ENCODE data around the gene DPH2.

The DPH2 gene

DNA sequence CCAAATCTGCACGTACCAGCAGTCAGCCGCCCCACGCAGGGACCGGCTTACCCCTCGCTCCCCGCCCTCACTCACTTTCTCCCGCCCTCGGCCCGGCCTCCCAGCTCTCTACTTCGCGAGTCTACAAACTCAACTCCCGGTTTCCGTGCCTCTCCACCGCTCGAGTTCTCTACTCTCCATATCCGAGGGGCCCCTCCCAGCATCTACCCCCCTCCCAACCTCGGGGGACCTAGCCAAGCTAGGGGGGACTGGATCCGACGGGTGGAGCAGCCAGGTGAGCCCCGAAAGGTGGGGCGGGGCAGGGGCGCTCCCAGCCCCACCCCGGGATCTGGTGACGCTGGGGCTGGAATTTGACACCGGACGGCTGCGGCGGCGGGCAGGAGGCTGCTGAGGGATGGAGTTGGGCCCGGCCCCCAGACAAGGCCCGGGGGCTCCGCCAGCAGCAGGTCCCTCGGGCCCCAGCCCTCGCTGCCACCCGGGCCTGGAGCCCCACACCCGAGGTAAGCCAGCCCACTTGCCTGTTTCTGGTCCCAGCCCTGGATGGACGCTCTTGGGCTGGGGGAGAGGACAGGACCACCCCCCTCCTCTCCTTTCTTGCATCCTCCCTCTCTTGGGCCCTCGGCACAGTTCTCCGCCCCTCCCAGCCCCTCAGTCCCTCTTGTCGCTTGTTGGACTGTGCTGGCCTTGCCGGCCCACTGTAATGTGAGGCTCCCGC is 36.3 kb upstream of the DPH2 start, which contains the start of gene ARTN:
TSS of gene ARTN (plus strand) at position 416 of the 715 bp plus-strand sequence. CDS start 1,856 bp downstream, outside the sequence.
- Histone ChIP-seq H3K9me3 (ENCODE audit: control insufficient read depth, low read length) (no peaks in the 10 kb centered on the region), H3K4me1 (ENCODE audit: control insufficient read depth, insufficient read depth, low read length) (peaks cover 17% of the 10 kb centered on the region), H3K27ac (ENCODE audit: insufficient read depth, low read depth, low read length, poor library complexity, severe bottlenecking) (no peak within 1 kb of the TSS), H3K36me3 (ENCODE audit: control insufficient read depth, insufficient read depth, low read length) (no peaks in the 10 kb centered on the region), H3K4me3 (ENCODE audit: insufficient read depth, low read depth, low read length) (peak within 1 kb of the TSS; percentile 51), H3K27me3 (ENCODE audit: control insufficient read depth, insufficient read depth, low read length, poor library complexity, severe bottlenecking) (peaks cover 49% of the 10 kb centered on the region)
- WGBS, 2 experiments = 2% methylated on average over 42 of the region's 42 CpGs

GRCh38 chr1:43934101-43934985 is 35.5 kb upstream of the DPH2 start:
- H3K27me3 ChIP-seq (ENCODE audit: control insufficient read depth, insufficient read depth, low read length, poor library complexity, severe bottlenecking) = peaks cover 49% of the 10 kb centered on the region
- no peaks in the 10 kb centered on the region for H3K9me3 ChIP-seq (ENCODE audit: control insufficient read depth, low read length)
- peak overlapping the region; percentile 51 for H3K4me3 ChIP-seq (ENCODE audit: insufficient read depth, low read depth, low read length)
- 54 to 57% methylated on average over 13 of the region's 13 CpGs for WGBS, 2 experiments
- H3K4me1 ChIP-seq (ENCODE audit: control insufficient read depth, insufficient read depth, low read length) = peaks cover 17% of the 10 kb centered on the region
- H3K27ac ChIP-seq (ENCODE audit: insufficient read depth, low read depth, low read length, poor library complexity, severe bottlenecking) = no peak overlapping the region
- H3K36me3 ChIP-seq (ENCODE audit: control insufficient read depth, insufficient read depth, low read length) = no peaks in the 10 kb centered on the region

DNA sequence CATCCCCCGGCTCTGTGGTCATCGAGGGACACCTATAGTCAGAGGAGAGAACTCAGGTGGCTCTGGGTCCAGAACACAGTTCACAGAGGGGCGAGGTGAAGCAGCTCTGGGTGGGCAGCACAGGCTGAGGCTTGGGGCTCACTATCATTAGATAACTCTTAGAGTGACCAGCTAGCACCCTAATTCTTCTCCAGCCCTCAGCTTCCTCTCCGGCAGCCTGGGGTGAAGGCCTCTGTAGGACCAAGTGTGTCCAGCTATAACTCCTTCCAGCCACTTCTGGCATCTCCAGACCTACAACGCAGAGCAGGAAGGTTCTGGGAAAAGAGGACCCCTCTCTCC is 34.9 kb upstream of the DPH2 start:
- peaks cover 17% of the 10 kb centered on the region for H3K4me1 ChIP-seq (ENCODE audit: control insufficient read depth, insufficient read depth, low read length)
- H3K36me3 ChIP-seq (ENCODE audit: control insufficient read depth, insufficient read depth, low read length) = no peaks in the 10 kb centered on the region
- no peak overlapping the region for H3K4me3 ChIP-seq (ENCODE audit: insufficient read depth, low read depth, low read length)
- H3K9me3 ChIP-seq (ENCODE audit: control insufficient read depth, low read length) = no peaks in the 10 kb centered on the region
- WGBS, 2 experiments = 43 to 46% methylated on average over 5 of the region's 5 CpGs
- no peak overlapping the region for H3K27ac ChIP-seq (ENCODE audit: insufficient read depth, low read depth, low read length, poor library complexity, severe bottlenecking)
- peaks cover 49% of the 10 kb centered on the region for H3K27me3 ChIP-seq (ENCODE audit: control insufficient read depth, insufficient read depth, low read length, poor library complexity, severe bottlenecking)

DNA sequence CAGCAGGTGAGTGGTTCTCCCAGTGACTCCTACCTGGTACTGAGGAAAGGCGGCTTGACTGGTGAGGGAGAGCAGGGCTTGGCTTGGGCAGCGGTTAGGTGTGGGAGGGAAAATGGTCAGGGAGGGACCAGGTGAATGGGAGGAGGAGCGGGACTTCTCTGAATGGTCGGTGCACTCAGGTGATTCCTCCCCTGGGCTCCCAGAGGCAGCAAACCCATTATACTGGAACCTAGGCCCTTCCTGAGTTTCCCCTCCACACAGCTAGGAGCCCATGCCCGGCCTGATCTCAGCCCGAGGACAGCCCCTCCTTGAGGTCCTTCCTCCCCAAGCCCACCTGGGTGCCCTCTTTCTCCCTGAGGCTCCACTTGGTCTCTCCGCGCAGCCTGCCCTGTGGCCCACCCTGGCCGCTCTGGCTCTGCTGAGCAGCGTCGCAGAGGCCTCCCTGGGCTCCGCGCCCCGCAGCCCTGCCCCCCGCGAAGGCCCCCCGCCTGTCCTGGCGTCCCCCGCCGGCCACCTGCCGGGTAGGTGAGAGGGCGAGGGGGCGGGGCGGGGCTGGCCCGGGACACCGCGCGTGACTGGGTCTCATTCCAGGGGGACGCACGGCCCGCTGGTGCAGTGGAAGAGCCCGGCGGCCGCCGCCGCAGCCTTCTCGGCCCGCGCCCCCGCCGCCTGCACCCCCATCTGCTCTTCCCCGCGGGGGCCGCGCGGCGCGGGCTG is 33.9 kb upstream of the DPH2 start:
- 9% methylated on average over 48 of the region's 48 CpGs for WGBS, 2 experiments
- H3K4me1 ChIP-seq (ENCODE audit: control insufficient read depth, insufficient read depth, low read length) = peaks cover 17% of the 10 kb centered on the region
- no peaks in the 10 kb centered on the region for H3K36me3 ChIP-seq (ENCODE audit: control insufficient read depth, insufficient read depth, low read length)
- H3K9me3 ChIP-seq (ENCODE audit: control insufficient read depth, low read length) = no peaks in the 10 kb centered on the region
- no peak overlapping the region for H3K27ac ChIP-seq (ENCODE audit: insufficient read depth, low read depth, low read length, poor library complexity, severe bottlenecking)
- peak overlapping the region; percentile 36 for H3K4me3 ChIP-seq (ENCODE audit: insufficient read depth, low read depth, low read length)
- H3K27me3 ChIP-seq (ENCODE audit: control insufficient read depth, insufficient read depth, low read length, poor library complexity, severe bottlenecking) = peaks cover 49% of the 10 kb centered on the region

DNA sequence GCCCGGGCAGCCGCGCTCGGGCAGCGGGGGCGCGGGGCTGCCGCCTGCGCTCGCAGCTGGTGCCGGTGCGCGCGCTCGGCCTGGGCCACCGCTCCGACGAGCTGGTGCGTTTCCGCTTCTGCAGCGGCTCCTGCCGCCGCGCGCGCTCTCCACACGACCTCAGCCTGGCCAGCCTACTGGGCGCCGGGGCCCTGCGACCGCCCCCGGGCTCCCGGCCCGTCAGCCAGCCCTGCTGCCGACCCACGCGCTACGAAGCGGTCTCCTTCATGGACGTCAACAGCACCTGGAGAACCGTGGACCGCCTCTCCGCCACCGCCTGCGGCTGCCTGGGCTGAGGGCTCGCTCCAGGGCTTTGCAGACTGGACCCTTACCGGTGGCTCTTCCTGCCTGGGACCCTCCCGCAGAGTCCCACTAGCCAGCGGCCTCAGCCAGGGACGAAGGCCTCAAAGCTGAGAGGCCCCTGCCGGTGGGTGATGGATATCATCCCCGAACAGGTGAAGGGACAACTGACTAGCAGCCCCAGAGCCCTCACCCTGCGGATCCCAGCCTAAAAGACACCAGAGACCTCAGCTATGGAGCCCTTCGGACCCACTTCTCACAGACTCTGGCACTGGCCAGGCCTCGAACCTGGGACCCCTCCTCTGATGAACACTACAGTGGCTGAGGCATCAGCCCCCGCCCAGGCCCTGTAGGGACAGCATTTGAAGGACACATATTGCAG is 33.2 kb upstream of the DPH2 start:
- Histone ChIP-seq H3K4me3 (ENCODE audit: insufficient read depth, low read depth, low read length) (peak overlapping the region; percentile 36), H3K36me3 (ENCODE audit: control insufficient read depth, insufficient read depth, low read length) (no peaks in the 10 kb centered on the region), H3K4me1 (ENCODE audit: control insufficient read depth, insufficient read depth, low read length) (peaks cover 17% of the 10 kb centered on the region), H3K9me3 (ENCODE audit: control insufficient read depth, low read length) (no peaks in the 10 kb centered on the region), H3K27me3 (ENCODE audit: control insufficient read depth, insufficient read depth, low read length, poor library complexity, severe bottlenecking) (peaks cover 46% of the 10 kb centered on the region), H3K27ac (ENCODE audit: insufficient read depth, low read depth, low read length, poor library complexity, severe bottlenecking) (no peak overlapping the region)
- WGBS, 2 experiments = 7 to 8% methylated on average over 56 of the region's 56 CpGs

DNA sequence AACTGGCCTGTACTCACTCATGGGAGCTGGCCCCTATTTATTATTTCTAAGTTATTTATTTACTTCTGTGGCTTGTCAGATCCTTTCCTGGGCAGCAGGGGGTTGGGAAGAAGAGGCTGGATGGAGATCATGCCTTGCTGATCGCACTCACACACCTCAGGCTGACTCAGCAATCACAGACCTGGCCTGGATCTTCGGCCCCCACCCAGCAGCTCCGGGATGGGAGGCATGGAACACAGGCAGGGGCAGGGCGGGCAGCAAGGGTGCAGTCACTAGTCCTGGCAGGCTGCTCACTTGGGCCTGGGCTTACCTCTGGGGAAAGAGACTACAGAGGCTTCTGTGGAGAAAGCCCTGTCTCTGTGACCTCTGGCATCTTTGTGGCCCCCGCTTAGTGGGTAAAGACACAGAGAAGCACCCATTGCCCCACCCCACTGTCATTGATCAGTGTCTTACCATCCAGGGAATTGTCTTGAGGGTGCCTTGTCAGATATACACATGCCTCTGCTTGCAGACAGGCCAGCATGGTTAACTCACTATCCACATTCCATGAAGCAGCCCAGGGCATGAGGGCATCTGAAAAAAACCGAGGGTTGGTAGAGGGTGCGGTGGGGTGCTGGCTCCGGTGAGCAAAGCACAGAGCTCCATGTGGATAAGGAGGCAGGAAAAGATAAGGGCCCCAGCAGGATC is 32.5 kb upstream of the DPH2 start:
- Histone ChIP-seq H3K36me3 (ENCODE audit: control insufficient read depth, insufficient read depth, low read length) (no peaks in the 10 kb centered on the region), H3K27me3 (ENCODE audit: control insufficient read depth, insufficient read depth, low read length, poor library complexity, severe bottlenecking) (peaks cover 40% of the 10 kb centered on the region), H3K27ac (ENCODE audit: insufficient read depth, low read depth, low read length, poor library complexity, severe bottlenecking) (no peak overlapping the region), H3K4me1 (ENCODE audit: control insufficient read depth, insufficient read depth, low read length) (peaks cover 17% of the 10 kb centered on the region), H3K4me3 (ENCODE audit: insufficient read depth, low read depth, low read length) (no peak overlapping the region), H3K9me3 (ENCODE audit: control insufficient read depth, low read length) (no peaks in the 10 kb centered on the region)
- 92% methylated on average over 8 of the region's 8 CpGs for WGBS, 2 experiments

GRCh38 chr1:43938383-43938782 is 31.4 kb upstream of the DPH2 start:
- Histone ChIP-seq H3K4me1 (ENCODE audit: control insufficient read depth, insufficient read depth, low read length) (peaks cover 17% of the 10 kb centered on the region), H3K36me3 (ENCODE audit: control insufficient read depth, insufficient read depth, low read length) (no peaks in the 10 kb centered on the region), H3K9me3 (ENCODE audit: control insufficient read depth, low read length) (no peaks in the 10 kb centered on the region), H3K4me3 (ENCODE audit: insufficient read depth, low read depth, low read length) (no peak overlapping the region), H3K27me3 (ENCODE audit: control insufficient read depth, insufficient read depth, low read length, poor library complexity, severe bottlenecking) (peaks cover 30% of the 10 kb centered on the region), H3K27ac (ENCODE audit: insufficient read depth, low read depth, low read length, poor library complexity, severe bottlenecking) (no peak overlapping the region)
- 72 to 73% methylated on average over 10 of the region's 10 CpGs for WGBS, 2 experiments

DNA sequence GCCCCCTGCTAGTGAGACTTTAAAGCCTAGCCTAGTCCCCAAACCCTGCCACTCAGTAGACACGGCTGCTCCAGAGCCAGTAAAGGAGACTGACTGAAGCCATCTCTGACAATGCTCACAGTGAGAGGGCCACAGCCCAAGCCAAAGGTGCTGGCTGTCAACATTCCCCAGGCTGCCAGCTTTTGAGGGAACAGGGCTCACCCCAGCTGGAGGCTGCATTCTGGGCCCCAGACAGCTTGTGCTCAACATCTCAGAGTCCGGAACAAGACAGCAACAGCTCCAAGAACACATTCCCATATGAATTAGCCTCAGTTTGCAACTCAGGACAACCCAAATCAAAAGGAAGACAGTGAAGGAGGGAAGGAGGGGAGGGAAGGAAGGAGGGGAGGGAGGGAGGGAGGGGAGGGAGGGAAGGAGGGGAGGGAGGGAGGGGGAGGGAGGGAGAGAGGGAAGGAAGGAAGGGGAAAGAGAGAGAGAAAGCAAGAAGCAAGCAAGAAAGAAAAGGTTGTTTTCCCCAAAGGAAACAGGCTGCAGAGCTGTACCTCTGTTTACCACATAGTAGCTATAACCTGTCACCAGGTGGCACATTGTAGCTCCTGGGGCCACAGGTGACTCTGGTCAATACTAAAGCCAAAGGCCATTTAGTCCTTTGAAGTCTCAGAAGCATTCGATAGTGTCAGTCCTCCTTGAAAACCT is 30.8 kb upstream of the DPH2 start:
- Histone ChIP-seq H3K27me3 (ENCODE audit: control insufficient read depth, insufficient read depth, low read length, poor library complexity, severe bottlenecking) (peaks cover 26% of the 10 kb centered on the region), H3K4me3 (ENCODE audit: insufficient read depth, low read depth, low read length) (no peak overlapping the region), H3K9me3 (ENCODE audit: control insufficient read depth, low read length) (no peaks in the 10 kb centered on the region), H3K4me1 (ENCODE audit: control insufficient read depth, insufficient read depth, low read length) (peaks cover 13% of the 10 kb centered on the region), H3K27ac (ENCODE audit: insufficient read depth, low read depth, low read length, poor library complexity, severe bottlenecking) (no peak overlapping the region), H3K36me3 (ENCODE audit: control insufficient read depth, insufficient read depth, low read length) (no peaks in the 10 kb centered on the region)
- WGBS, 2 experiments = 48 to 56% methylated on average over 3 of the region's 3 CpGs

DNA sequence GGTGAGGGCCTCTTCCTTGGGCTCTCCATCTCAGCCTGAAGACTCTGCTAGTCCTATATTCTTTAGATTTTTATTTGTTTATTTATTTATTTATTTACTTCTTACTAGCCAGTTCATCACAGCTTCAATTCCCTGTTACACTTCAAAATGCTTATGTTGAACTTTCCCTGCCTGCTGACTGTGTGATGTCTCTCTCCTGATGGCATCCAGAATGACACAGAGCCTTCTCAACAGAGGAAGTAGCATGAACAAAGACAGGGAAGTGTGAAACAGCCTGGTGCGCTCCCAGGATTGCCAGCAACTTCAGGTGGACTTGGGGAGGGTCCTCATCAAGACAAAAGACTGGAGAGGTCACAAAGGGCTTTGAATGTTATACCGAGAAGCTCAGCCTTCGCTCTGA is 27.4 kb upstream of the DPH2 start:
- Histone ChIP-seq H3K4me3 (ENCODE audit: insufficient read depth, low read depth, low read length) (no peak overlapping the region), H3K4me1 (ENCODE audit: control insufficient read depth, insufficient read depth, low read length) (peaks cover 2% of the 10 kb centered on the region), H3K9me3 (ENCODE audit: control insufficient read depth, low read length) (no peaks in the 10 kb centered on the region), H3K27me3 (ENCODE audit: control insufficient read depth, insufficient read depth, low read length, poor library complexity, severe bottlenecking) (peaks cover 4% of the 10 kb centered on the region), H3K36me3 (ENCODE audit: control insufficient read depth, insufficient read depth, low read length) (no peaks in the 10 kb centered on the region), H3K27ac (ENCODE audit: insufficient read depth, low read depth, low read length, poor library complexity, severe bottlenecking) (no peak overlapping the region)
- 81 to 85% methylated on average over 3 of the region's 3 CpGs for WGBS, 2 experiments
